Activated T-helper 2 cell treated with anti-CD3 and anti-CD28 coated beads, Interferon-gamma antibody, Interleukin-2, Interleukin-4, amounts not matched to agents 10 μg/mL and 5 μg/mL and 100 μg/mL, durations not matched to agents 14 hours and 24 hours and 36 hours (primary cell): ENCODE data around the gene OR5AL1. TPM values are rescaled to one million over a fixed set of nuclear protein-coding genes. Genes with fewer than 3 reads are reported as not detected.
"Not testable (repeated sequence)": the region's sequence is repeated elsewhere in the genome, so short reads cannot be mapped to it uniquely, and the experiment has no call there.

Source experiments
- DNase-seq: peaks from one replicate; pipeline ENCODE4 v3.0.0; 2021; ENCODE audit warnings: low spot score
- H3K27ac Mint-ChIP-seq: one replicate; pipeline ENCODE4 v1.8.0; 2021; ENCODE audit warnings: mixed read lengths
- H3K27me3 Mint-ChIP-seq: one replicate; pipeline ENCODE4 v1.8.0; 2021; ENCODE audit warnings: low read depth, mixed read lengths
- H3K36me3 Mint-ChIP-seq: one replicate; pipeline ENCODE4 v1.8.0; 2021; ENCODE audit warnings: low read depth, mixed read lengths
- H3K4me1 Mint-ChIP-seq: one replicate; pipeline ENCODE4 v1.8.0; 2021; ENCODE audit warnings: low read depth, mixed read lengths
- H3K4me3 Mint-ChIP-seq: one replicate; pipeline ENCODE4 v1.8.0; 2021; ENCODE audit warnings: low read depth, mild to moderate bottlenecking, moderate library complexity, mixed read lengths
- H3K9me3 Mint-ChIP-seq: one replicate; pipeline ENCODE4 v1.8.0; 2021; ENCODE audit warnings: mixed read lengths
- intact Hi-C: fragments of 100-400 bp; cut with micrococcal nuclease; formaldehyde crosslinking; loops from one replicate; pipeline ENCODE4 v1.15.1; 2023
- total RNA-seq: library from RNA; stranded (reverse); gene quantifications from 2 replicates; pipeline ENCODE4 v1.2.3, GENCODE V29; 2022

Gene OR5AL1
- not detected in 2 replicates for total RNA-seq

DNA sequence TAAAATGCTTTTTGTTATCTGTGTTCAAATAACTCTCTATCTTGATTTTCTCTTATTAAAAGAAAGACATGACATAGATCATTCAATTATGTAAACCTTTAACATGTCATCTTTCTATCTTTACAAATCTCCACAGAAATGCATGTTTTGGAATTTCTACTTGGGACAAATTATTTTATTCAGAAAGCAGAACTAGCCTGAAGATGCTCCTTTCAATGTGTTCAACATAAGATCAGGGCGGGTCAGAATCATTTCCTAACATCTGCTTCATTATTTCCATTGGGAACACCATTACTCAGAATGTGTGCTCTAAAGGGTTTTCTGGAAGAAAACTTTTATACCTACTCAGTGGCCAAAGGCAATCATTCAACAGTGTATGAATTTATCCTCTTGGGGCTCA lies at the start of gene OR5AL1:
Gene OR5AL1, plus strand, starts transcription at position 301 of the 400 bp plus-strand sequence.
- Mint-ChIP-seq H3K9me3 (peaks cover 48% of the 10 kb centered on the region), H3K4me1 (no peaks in the 10 kb centered on the region), H3K27me3 (no peaks in the 10 kb centered on the region), H3K4me3 (no peak within 1 kb of the TSS), H3K27ac (no peak within 1 kb of the TSS), H3K36me3 (no peaks in the 10 kb centered on the region)
- no peak for DNase-seq
- intact Hi-C loops = no loop called here

DNA sequence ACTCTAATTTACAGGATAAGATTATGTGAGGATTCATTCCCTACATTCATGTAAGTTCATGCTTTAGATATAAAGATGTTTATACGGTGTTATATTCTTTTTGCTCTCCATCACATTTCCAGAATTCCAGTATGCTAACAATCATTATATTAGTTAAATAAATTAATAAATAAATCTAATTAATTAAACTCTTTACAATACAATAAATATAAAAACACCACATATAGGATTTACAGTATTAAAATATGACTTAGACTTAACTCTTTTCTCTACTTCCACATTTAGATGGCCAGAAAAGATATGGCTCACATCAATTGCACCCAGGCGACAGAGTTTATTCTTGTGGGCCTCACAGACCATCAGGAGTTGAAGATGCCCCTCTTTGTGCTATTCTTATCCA lies 37.2 kb upstream of the OR5AL1 start, which contains the start of gene OR8U1:
Gene OR8U1, plus strand, starts transcription at position 301 of the 400 bp plus-strand sequence. Its CDS starts 0 bp downstream, at position 301.
- Mint-ChIP-seq H3K9me3 (peaks cover 47% of the 10 kb centered on the region), H3K27ac (no peak within 1 kb of the TSS), H3K27me3 (no peaks in the 10 kb centered on the region), H3K4me1 (no peaks in the 10 kb centered on the region), H3K36me3 (no peaks in the 10 kb centered on the region), H3K4me3 (no peak within 1 kb of the TSS)
- no peak for DNase-seq
- intact Hi-C loops = no loop called here

DNA sequence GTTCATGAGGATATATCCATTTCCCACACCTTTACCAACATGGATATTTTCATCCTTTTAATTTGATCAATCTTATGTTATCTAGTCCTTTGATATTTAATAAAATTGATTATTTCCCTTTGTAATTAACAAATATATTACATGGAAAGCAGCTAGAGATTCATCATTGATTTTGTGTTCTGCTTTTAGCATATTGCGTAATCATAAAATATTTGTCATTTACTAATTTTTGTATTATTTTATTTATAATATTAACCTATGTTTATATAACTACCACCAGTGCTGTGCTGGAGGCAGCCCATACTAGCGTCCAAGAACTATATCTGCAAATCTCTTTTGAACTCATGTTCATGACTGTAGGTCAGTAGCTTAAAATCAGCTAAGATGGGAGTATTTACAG lies 32.4 kb upstream of the OR5AL1 start:
- Mint-ChIP-seq H3K4me1 (no peaks in the 10 kb centered on the region), H3K9me3 (peaks cover 44% of the 10 kb centered on the region), H3K27ac (no peak overlapping the region), H3K27me3 (no peaks in the 10 kb centered on the region), H3K4me3 (no peak overlapping the region), H3K36me3 (no peaks in the 10 kb centered on the region)
- intact Hi-C loops = no loop called here
- DNase-seq = no peak

DNA sequence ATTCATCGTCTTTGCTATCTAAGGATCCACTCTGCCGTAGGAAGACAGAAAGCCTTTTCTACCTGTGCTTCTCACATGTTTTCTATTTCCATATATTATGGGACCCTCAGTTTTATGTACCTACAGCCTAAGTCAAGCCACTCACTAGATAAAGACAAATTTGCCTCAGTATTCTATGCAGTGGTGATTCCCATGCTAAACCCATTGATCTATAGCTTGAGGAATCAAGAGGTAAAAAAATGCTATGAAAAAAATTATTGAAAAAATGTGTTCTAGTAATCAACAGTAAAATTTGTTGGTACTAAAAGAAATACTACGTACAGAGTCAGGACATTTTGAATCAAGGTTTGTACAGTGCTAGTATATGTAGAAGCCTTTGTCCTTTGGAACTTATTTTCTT lies 18.1 kb upstream of the OR5AL1 start:
- no peaks in the 10 kb centered on the region for H3K27me3 Mint-ChIP-seq
- H3K4me1 Mint-ChIP-seq = no peaks in the 10 kb centered on the region
- no peaks in the 10 kb centered on the region for H3K36me3 Mint-ChIP-seq
- H3K4me3 Mint-ChIP-seq = no peak overlapping the region
- DNase-seq = no peak
- intact Hi-C loops = no loop called here
- peaks cover 28% of the 10 kb centered on the region for H3K9me3 Mint-ChIP-seq
- no peak overlapping the region for H3K27ac Mint-ChIP-seq

DNA sequence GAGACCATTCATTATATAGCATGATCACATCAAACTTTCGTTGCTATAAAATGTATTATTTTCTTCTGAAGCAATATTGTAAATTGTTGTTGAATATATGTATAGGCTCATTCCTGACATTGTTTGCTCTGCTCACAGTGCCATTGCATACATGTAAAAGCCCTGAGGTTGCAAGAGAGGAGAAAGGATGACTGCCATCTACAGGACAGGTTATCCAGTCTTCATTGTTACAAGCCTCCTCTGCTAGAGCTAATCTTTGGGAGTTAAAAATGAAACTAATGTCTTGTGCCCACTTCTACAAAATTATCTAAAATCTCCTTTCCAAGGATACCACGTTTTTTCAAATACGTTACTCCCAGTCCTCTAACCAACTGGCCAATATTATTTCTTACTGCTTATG lies 16.4 kb upstream of the OR5AL1 start:
- no peaks in the 10 kb centered on the region for H3K27me3 Mint-ChIP-seq
- intact Hi-C loops = no loop called here

DNA sequence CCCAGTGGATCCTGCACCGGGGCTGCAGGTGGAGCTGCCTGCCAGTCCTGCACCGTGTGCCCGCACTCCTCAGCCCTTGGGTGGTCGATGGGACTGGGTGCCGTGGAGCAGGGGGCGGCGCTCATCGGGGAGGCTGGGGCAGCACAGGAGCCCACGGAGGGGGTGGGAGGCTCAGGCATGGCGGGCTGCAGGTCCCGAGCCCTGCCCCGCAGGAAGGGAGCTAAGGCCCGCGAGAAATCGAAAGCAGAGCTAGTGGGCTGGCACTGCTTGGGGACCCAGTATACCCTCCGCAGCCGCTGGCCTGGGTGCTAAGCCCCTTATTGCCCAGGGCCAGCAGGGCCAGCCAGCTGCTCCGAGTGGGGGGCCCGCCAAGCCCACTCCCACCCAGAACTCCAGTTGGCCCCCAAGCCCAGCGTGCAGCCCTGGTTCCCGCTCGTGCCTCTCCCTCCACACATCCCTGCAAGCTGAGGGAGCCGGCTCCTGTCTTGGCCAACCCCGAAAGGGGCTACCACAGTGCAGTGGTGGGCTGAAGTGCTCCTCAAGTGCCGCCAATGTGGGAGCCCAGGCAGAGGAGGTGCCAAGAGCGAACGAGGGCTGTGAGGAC lies 10.5 kb upstream of the OR5AL1 start:
- DNase-seq, H3K27ac Mint-ChIP-seq, H3K4me1 Mint-ChIP-seq, H3K27me3 Mint-ChIP-seq, H3K36me3 Mint-ChIP-seq, intact Hi-C loops, H3K4me3 Mint-ChIP-seq: not testable (repeated sequence)
- peaks cover 36% of the 10 kb centered on the region for H3K9me3 Mint-ChIP-seq

More for the DNA sequence above, 16.4 kb upstream of the OR5AL1 start:
- Mint-ChIP-seq H3K27ac (no peak overlapping the region), H3K4me3 (no peak overlapping the region), H3K36me3 (no peaks in the 10 kb centered on the region), H3K4me1 (no peaks in the 10 kb centered on the region), H3K9me3 (peaks cover 18% of the 10 kb centered on the region)
- DNase-seq = no peak

DNA sequence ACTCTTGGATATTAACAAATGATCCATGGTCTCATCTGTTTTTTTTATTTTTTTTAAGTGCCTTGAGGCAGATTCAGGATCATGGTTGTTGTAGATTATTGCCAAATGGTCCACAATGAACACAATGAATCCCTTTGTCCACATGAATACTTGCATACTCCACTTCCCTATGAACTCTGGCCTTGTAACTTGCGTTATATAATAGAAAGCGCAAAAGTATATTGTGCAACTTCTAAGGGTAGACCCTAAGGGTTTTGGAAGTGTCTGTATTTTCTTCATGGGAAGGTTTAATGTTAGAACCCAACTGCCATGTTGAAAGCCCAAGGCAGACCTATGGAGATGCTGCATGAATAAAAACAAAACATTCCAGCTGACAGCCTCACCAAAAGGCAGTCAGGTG lies 8.1 kb upstream of the OR5AL1 start:
- H3K27me3 Mint-ChIP-seq = no peaks in the 10 kb centered on the region
- H3K9me3 Mint-ChIP-seq = peaks cover 50% of the 10 kb centered on the region
- H3K36me3 Mint-ChIP-seq = no peaks in the 10 kb centered on the region
- H3K4me1 Mint-ChIP-seq = no peaks in the 10 kb centered on the region
- no peak for DNase-seq
- H3K4me3 Mint-ChIP-seq = no peak overlapping the region
- intact Hi-C loops = no loop called here
- no peak overlapping the region for H3K27ac Mint-ChIP-seq

DNA sequence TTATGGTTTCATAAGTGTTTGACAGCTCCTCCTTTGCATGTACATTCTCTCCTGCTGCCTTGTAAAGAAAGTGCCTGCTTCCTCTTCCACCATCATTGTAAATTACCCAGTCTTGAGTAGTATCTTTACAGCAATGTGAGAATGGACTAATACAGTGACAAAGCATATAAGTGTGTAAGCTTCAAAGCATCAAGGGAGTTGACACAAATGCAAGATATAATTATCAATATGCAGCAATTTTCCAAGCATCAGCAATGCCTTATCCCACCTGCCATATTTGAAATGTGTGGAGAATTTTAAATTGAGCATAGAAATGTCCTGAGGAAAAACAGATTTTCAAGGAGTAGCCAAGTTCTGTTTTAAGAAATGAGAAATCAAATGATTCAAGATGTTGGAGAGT lies 1.7 kb upstream of the OR5AL1 start:
- Mint-ChIP-seq H3K27ac (no peak overlapping the region), H3K36me3 (no peaks in the 10 kb centered on the region), H3K4me1 (no peaks in the 10 kb centered on the region), H3K27me3 (no peaks in the 10 kb centered on the region), H3K4me3 (no peak overlapping the region), H3K9me3 (peaks cover 59% of the 10 kb centered on the region)
- intact Hi-C loops = no loop called here
- DNase-seq = no peak

DNA sequence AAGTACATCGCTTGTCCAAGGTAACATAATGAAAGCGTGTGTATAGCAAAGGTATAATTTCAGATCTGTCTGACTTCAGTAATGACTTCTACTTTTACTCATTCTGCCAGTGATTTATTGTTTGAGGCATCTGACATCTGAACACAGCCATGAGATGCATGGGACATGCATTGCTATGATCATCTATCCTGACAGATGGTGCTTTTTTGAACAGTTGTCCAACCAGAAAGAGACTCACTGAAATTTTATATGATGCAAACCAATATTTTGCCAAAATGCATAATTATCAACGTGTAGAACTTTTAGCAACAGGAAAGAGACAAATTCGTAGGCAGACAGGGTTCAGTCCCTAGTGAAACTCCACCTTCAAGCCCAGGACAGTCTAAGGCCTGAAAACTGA lies 41.0 kb downstream of the OR5AL1 start:
- H3K27me3 Mint-ChIP-seq = no peaks in the 10 kb centered on the region
- intact Hi-C loops = no loop called here
- DNase-seq = no peak
- H3K36me3 Mint-ChIP-seq = no peaks in the 10 kb centered on the region
- no peak overlapping the region for H3K27ac Mint-ChIP-seq
- no peaks in the 10 kb centered on the region for H3K4me1 Mint-ChIP-seq
- H3K4me3 Mint-ChIP-seq = no peak overlapping the region
- peaks cover 37% of the 10 kb centered on the region for H3K9me3 Mint-ChIP-seq

DNA sequence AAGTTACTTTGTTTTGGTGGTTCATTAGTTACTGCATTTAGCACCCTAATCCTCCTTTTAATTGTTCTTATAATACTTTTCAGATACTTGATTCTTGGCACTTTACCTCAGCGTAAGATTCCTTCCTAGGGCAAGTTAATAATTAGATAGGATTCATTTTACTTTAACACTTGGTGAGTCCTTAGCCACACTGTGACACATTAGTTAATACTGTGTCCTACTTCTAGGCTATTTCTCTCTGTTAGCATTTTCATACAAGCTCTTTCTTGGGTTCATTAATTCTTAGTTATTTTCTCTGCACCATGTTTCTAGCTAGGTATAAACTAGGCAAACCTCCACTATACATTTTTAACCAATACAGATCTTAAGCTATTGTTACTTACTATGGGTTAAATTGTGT lies 44.6 kb downstream of the OR5AL1 start:
- Mint-ChIP-seq H3K27ac (no peak overlapping the region), H3K36me3 (no peaks in the 10 kb centered on the region), H3K27me3 (no peaks in the 10 kb centered on the region), H3K4me3 (no peak overlapping the region), H3K9me3 (peaks cover 46% of the 10 kb centered on the region), H3K4me1 (no peaks in the 10 kb centered on the region)
- intact Hi-C loops = no loop called here
- no peak for DNase-seq

Other genes with a start within 250 kb of the OR5AL1 start
- not detected in 2 replicates for gene OR5J2, start 236.1 kb upstream of the OR5AL1 start, total RNA-seq
- gene OR5T2, start 178.4 kb upstream of the OR5AL1 start, total RNA-seq = not detected in 2 replicates
- gene OR5T3, start 160.4 kb upstream of the OR5AL1 start, total RNA-seq = not detected in 2 replicates
- not detected in 2 replicates for gene OR5T1, start 138.5 kb upstream of the OR5AL1 start, total RNA-seq
- not detected in 2 replicates for gene OR8H1, start 120.4 kb upstream of the OR5AL1 start, total RNA-seq
- not detected in 2 replicates for gene OR8K3, start 97.6 kb upstream of the OR5AL1 start, total RNA-seq
- gene OR8K1, start 66.7 kb upstream of the OR5AL1 start, total RNA-seq = not detected in 2 replicates
- gene OR8J1, start 58.4 kb upstream of the OR5AL1 start, total RNA-seq = not detected in 2 replicates
- gene OR8U1, start 37.1 kb upstream of the OR5AL1 start, total RNA-seq = not detected in 2 replicates
- gene OR5M3, start 60.7 kb downstream of the OR5AL1 start, total RNA-seq = not detected in 2 replicates
- not detected in 2 replicates for gene OR5M8, start 78.7 kb downstream of the OR5AL1 start, total RNA-seq
- gene OR5M11, start 130.6 kb downstream of the OR5AL1 start, total RNA-seq = not detected in 2 replicates
- not detected in 2 replicates for gene OR5M10, start 165.0 kb downstream of the OR5AL1 start, total RNA-seq
- not detected in 2 replicates for gene OR5M1, start 202.2 kb downstream of the OR5AL1 start, total RNA-seq
- gene OR5AP2, start 229.7 kb downstream of the OR5AL1 start, total RNA-seq = not detected in 2 replicates